ENCODE measurements around the gene FGFR3.
"Not testable (repeated sequence)": the region's sequence is repeated elsewhere in the genome, so short reads cannot be mapped to it uniquely, and the experiment has no call there.

The FGFR3 gene

GRCh38 chr4:1841201-1841886, 48.3 kb downstream of the FGFR3 start:
- DNase-seq (ENCODE audit: low read depth, low spot score), result no peak

GRCh38 chr4:1841887-1842210, 48.8 kb downstream of the FGFR3 start:
- DNase-seq (ENCODE audit: low read depth, low spot score), result no peak

DNA sequence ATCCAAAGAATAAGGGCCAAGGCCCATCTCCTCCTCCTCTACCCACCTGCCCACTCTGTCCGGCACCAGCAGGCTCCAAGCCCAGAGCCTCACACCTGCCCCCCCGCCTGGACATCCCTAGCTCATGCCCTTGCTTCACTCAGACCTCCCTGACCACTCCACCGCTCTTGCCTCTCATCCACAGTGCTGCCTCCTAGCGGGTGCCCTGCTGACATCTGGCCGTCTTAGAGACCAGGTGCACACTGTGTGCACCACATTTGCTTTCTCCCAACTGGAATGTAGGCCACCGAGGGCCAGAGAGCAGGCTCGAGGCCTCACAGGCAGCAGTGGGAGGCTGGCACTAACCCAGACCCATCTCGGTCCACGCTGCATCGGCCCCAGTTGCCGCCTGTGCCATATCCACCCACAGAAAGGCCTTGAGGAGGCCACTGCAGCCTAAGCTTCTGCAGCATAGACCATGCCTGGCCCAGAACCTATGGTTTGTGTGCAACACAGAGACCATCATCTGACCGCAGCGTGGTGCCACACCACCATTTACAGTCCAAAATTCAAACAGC, 49.3 kb downstream of the FGFR3 start:
- no peak for DNase-seq (ENCODE audit: low read depth, low spot score)

DNA sequence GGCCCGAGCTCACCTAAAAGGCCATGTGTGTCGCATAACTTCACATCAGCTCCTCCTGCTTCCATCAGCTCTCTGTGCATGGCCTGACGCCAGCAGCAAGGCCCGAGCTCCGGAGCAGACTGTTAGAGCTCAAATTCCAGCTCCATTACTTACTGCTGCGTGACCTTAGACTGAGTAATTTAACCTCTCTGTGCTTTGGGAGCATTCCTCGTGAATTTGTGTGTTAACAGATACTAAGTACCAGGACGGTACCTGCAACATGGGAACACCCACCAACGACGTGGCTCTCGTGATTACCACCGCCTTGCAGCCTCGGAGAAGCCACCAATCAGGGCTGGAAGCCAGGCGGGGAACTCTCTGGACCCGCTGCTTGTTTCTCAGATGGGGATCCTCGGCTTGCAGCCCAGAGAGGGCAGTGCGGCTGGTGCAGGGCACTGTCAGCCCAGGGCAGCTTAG, 49.9 kb downstream of the FGFR3 start:
- peak; percentile 81 for DNase-seq (ENCODE audit: low read depth, low spot score)

DNA sequence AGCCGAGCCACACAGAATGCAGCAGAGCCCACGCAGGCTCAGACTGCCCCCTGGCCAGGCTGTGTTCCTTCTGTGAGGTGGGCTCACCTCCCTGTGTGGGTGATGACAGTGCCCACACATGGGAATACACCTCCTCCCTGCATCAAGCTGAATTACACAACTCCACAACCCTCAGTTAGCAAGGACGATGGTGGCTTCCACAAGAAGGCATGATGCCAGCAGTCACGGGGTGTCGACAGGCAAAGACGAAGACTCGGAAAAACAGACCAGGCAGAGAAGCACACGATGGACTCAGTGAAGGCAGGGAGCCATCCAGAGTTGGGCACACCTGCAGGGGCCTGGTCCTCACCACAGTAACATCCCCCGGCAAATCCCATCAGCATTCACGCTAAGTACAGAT, 50.8 kb downstream of the FGFR3 start:
- DNase-seq (ENCODE audit: low read depth, low spot score), result no peak

DNA sequence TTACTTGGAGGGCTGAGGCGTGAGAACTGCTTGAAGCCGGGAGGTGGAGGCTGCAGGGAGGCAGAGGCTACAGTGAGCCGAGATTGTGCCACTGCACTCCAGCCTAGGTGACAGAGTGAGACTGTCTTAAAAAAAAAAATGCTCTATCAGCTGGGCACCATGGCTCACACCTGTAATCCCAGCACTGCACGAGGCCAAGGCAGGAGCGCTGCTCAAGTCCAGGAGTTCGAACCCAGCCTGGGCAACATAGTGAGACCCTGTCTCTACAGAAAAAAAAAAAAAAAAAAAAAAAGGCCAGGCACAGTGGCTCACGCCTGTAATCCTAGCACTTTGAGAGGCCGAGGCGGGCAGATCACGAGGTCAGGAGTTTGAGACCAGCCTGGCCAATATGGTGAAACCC, 51.5 kb downstream of the FGFR3 start:
- not testable (repeated sequence) for DNase-seq (ENCODE audit: low read depth, low spot score)

DNA sequence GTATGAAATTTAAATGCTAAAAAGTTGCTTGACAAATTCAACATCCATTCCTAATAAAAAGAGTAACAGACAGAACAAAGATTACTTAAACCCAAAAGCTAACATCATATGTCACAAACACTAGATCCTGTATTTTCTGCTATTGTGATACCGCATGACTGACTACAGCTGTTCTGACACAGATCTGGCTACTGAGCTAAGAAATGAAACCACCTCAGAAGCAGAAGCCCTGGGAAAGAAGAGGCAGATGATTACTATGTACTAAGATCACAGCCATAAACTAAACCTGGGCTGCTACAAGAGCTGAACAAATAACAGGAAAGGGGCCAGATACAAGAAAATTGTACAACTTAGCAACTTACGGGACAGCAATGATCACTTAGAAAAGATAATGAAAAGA, 53.5 kb downstream of the FGFR3 start:
- no peak for DNase-seq (ENCODE audit: low read depth, low spot score)

- no peak for DNase-seq (ENCODE audit: low read depth, low spot score)
Measured at GRCh38 chr4:1850276-1850675, 57.2 kb downstream of the FGFR3 start.

DNA sequence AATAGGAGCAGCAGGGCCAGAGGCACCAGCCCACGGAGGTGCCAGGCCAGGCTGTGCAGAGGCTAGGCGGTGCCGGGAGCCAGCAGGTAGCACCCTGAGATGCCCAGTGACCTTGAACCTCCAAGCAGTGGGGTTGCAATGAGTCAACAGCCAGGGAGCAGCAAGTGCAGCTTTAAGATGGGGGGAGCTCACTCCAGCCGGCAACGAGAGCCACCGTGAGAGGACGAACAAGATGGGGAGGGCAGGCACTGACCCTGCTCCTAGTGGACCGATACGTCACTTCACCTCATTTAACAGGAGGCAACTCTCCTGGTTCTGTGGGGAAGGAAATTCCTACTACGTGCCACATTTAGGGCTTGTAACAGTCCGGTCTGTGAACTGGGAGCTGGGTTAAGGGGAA, 58.1 kb downstream of the FGFR3 start:
- no peak for DNase-seq (ENCODE audit: low read depth, low spot score)

GRCh38 chr4:1851575-1852410, 58.7 kb downstream of the FGFR3 start:
- peak; percentile 37 for DNase-seq (ENCODE audit: low read depth, low spot score)

DNA sequence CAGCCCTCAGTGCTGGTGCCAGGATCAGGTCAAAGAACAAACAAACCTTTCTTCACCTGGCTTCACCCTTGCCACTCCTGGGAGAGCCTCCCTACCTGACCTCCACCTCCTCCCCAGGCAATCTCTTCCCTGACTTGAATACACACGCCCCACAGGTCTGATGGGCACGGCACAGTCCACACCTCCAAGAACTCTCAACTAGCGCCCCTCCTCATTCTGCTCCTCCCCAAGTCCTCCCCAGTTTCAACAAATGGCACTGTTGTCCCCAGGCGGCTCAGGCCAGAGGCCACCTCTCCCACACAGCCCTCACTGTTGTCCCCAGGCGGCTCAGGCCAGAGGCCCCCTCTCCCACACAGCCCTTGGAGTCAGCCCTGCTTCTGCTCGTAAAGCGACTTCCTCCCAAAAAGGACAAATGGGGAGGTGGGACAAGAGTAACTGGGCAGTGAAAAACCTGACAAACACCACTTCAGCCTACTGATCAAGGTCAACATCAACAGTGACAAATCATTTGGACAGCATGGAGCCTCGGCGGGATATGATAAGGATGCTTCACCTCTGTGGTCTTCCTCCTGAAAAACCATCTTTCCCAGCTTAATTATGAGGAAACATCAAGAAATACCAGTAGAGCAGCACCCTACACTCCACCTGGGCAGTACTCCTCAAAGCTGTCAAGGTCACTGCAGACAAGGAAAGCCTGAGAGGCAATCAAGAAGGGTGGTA, 60.0 kb downstream of the FGFR3 start:
- DNase-seq (ENCODE audit: low read depth, low spot score), result no peak

GRCh38 chr4:1854752-1855151, 61.7 kb downstream of the FGFR3 start:
- no peak for DNase-seq (ENCODE audit: low read depth, low spot score)

DNA sequence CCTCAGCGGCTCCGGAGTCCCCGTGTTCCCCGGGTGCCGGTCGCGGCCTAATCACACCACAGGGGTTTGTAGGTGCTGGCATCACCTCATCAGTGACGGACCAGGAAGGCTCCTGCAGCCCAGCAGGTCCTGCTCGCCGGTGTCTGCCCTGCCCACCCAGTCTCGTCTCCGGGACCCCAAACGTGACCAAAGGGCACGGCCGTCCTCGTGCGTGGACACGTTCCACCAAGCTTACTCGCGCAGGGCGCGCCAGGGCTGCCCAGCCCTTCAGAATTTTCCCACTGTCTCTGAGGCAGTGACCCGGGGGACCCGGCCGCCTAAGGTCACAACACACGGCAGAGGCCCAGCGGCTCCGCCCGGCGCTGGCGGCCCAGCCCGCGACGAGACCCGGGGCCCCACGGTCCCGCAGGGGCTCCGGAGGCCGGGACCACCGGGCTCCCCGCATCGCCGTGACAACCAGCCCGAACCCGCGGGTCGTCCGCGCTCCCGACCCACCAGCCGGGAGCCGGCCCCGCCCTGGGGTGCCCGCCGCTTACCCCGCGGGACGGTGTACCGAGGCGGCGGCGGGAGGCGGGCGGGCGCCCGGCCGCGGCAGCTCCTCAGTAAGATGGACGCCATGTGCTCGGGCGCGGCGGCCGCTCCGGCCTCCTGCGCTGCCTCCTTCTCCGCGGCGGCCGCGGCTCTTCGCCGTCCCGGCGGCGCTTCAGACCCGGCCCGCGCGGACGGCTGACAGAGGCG, 62.4 kb downstream of the FGFR3 start:
- peak; percentile 42 for DNase-seq (ENCODE audit: low read depth, low spot score)

GRCh38 chr4:1856071-1856942, 63.2 kb downstream of the FGFR3 start, which contains the start of gene LETM1:
Gene LETM1 (minus strand): TSS chr4:1856156. CDS start chr4:1855950, 206 bp downstream.
- peak; percentile 99 for DNase-seq (ENCODE audit: low read depth, low spot score)

GRCh38 chr4:1856943-1857699, 64.0 kb downstream of the FGFR3 start:
- DNase-seq (ENCODE audit: low read depth, low spot score), result peak; percentile 54

GRCh38 chr4:1857931-1858330, 64.8 kb downstream of the FGFR3 start:
- DNase-seq (ENCODE audit: low read depth, low spot score), result no peak
